K562 (cell line): ENCODE results near the gene ZDHHC14.

Source experiments
- ETV6 ChIP-seq, 3 experiments: fragments of 150-350 bp in 1 of 3; sonication (generic) in 1 of 3; formaldehyde crosslinking in 1 of 3; IDR thresholded peaks; 2 replicates each; pipeline versions ENCODE4 v1.6.1 to v1.8.0; 2014 to 2022; ENCODE audit warnings: borderline replicate concordance in 2 of 3, low read depth in 2 of 3, antibody characterized with exemption in 1 of 3, low read length in 1 of 3, mild to moderate bottlenecking in 1 of 3, missing genetic modification reagents in 1 of 3
- FOXA1 ChIP-seq: fragments of 450-650 bp; IDR thresholded peaks from 2 replicates; pipeline ENCODE4 v1.6.1; 2016; ENCODE audit warnings: mild to moderate bottlenecking, borderline replicate concordance
- IRF9 ChIP-seq: fragments of 450-650 bp; IDR thresholded peaks from 2 replicates; pipeline ENCODE4 v1.6.1; 2016; ENCODE audit warnings: missing biosample characterization, missing genetic modification characterization
- MAFF ChIP-seq: IDR thresholded peaks from 2 replicates; pipeline ENCODE4 v1.6.1; 2012; ENCODE audit warnings: low read length, improper control_type of control experiment
- MAX ChIP-seq: sonication (generic); formaldehyde crosslinking; IDR thresholded peaks from 2 replicates; pipeline ENCODE4 v1.9.0; 2022; ENCODE audit warnings: mild to moderate bottlenecking, missing genetic modification reagents
- ZFP36 ChIP-seq: fragments of 150-350 bp; IDR thresholded peaks from 2 replicates; pipeline ENCODE4 v1.6.1; 2018; ENCODE audit warnings: low read length, low read depth; ENCODE audit not compliant: partially characterized antibody
- ZNF79 ChIP-seq: fragments of 250-450 bp; sonication (Bioruptor Pico); IDR thresholded peaks from 2 replicates; pipeline ENCODE4 v1.4.0; 2020; ENCODE audit warnings: low read depth, mild to moderate bottlenecking, moderate library complexity

GRCh38 chr6:157382821-157383220 is 1.8 kb downstream of the ZDHHC14 start:
- TF ChIP-seq MAFF (no peak), IRF9 (tag) (no peak), MAX (no peak), ZNF79 (CRISPR knock-in tag) (no peak), FOXA1 (no peak), ETV6 (IDR thresholded peaks at IDR 0.05; ENCODE audit: borderline replicate concordance in 1 of 2, low read depth in 2 of 2, low read length in 1 of 2) (no peak), ETV6 (CRISPR knock-in tag; IDR thresholded peaks at IDR 0.05; ENCODE audit: borderline replicate concordance) (no peak), ZFP36 (no peak)
